C4-2B (cell line): ENCODE measurements around the gene RNF213.
"Not testable (repeated sequence)": the region's sequence is repeated elsewhere in the genome, so short reads cannot be mapped to it uniquely, and the experiment has no call there.

Experiments
- H3K27ac ChIP-seq: fragments of 450-650 bp; 2 replicates; pipeline ENCODE4 v1.5.1; 2017
- CTCF ChIP-seq: fragments of 450-650 bp; conservative IDR thresholded peaks from 2 replicates; pipeline ENCODE4 v1.5.1; 2017; ENCODE audit warnings: mild to moderate bottlenecking
- ZFX ChIP-seq: fragments of 450-650 bp; IDR thresholded peaks from 2 replicates; pipeline ENCODE4 v1.6.1; 2017

The RNF213 gene

GRCh38 chr17:80236911-80237310 is 23.7 kb upstream of the RNF213 start:
- TF ChIP-seq ZFX (no peak), CTCF (no peak)
- no peak overlapping the region for H3K27ac ChIP-seq

DNA sequence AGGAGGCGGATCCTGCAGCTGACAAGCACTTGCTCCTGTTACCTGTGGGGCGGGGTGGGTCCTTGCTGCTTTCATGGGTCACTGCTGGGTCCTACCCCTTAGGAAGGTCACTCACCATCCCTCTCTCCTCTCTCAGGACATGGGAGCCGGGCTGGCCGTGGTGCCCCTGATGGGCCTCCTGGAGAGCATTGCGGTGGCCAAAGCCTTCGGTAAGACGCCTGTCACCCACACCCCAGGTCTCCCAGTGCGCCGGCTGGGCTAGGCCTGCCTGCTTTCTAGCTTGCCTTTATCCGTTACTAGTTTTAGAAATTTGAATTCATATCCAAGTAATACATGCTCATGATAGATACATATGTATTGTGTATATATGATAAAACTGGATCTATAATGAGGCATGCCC is 23.3 kb upstream of the RNF213 start:
- TF ChIP-seq ZFX (no peak), CTCF (no peak)
- no peak overlapping the region for H3K27ac ChIP-seq

DNA sequence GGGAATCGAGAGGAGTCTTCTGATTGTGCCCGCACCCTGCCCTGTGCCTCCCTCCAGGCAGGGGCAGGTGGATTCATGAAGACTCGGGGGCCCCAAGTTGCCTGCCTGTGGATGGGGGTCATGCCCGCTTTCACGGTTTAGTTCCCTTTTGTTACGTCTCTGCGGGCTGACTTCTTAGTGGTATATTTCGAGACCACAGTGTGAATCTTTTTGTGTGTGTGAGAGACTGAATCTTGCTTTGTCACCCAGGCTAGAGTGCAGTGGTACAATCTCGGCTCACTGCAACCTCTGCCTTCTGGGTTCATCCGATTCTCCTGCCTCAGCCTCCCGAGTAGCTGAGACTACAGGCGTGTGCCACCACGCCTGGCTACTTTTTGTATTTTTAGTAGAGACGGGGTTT is 18.1 kb upstream of the RNF213 start:
- no peak overlapping the region for H3K27ac ChIP-seq
- TF ChIP-seq ZFX (no peak), CTCF (no peak)

- no peak overlapping the region for H3K27ac ChIP-seq
- TF ChIP-seq CTCF (no peak), ZFX (no peak)
Measured at GRCh38 chr17:80243526-80244433, 16.9 kb upstream of the RNF213 start.

- H3K27ac ChIP-seq = not testable (repeated sequence)
Measured at GRCh38 chr17:80244448-80244847, 16.2 kb upstream of the RNF213 start.

DNA sequence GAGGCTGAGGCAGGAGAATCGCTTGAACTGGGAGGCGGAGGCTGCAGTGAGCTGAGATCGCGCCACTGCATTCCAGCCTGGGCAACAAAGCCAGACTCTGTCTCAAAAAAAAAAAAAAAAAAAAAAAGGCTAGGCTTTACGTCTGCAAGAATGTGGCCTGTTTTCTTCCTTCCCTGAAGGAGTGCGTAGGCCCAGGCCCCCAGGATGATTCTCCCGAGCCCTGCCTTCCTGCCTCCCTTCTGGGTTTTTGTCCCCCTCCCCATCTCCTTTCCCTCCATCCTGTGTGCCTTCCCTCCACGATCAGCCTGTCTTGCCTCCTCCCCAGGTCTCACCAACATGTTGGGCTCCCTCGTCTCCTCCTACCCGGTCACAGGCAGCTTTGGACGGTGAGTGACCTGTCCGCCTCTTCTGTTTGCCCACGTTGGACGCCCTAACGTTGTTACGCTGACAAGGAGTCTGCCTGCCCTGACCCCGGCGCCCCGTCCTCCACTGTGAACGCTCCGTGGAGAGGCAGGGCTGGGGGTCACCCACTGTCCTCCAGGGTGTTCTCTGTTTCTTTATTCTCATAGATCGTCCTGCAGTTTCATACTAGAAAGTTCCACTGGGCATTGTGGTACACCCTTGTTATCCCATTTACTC is 15.7 kb upstream of the RNF213 start:
- H3K27ac ChIP-seq = no peak overlapping the region
- no peak for TF ChIP-seq ZFX
- TF ChIP-seq CTCF = no peak

GRCh38 chr17:80245566-80246265 is 14.9 kb upstream of the RNF213 start:
- TF ChIP-seq ZFX (no peak), CTCF (no peak)
- H3K27ac ChIP-seq = no peak overlapping the region
